Measurements from ENCODE around the gene DBH.
A peak's percentile ranks its signal among the peaks of the same experiment; 100 is the strongest.
"Not testable (repeated sequence)": the region's sequence is repeated elsewhere in the genome, so short reads cannot be mapped to it uniquely, and the experiment has no call there.

DBH gene

DNA sequence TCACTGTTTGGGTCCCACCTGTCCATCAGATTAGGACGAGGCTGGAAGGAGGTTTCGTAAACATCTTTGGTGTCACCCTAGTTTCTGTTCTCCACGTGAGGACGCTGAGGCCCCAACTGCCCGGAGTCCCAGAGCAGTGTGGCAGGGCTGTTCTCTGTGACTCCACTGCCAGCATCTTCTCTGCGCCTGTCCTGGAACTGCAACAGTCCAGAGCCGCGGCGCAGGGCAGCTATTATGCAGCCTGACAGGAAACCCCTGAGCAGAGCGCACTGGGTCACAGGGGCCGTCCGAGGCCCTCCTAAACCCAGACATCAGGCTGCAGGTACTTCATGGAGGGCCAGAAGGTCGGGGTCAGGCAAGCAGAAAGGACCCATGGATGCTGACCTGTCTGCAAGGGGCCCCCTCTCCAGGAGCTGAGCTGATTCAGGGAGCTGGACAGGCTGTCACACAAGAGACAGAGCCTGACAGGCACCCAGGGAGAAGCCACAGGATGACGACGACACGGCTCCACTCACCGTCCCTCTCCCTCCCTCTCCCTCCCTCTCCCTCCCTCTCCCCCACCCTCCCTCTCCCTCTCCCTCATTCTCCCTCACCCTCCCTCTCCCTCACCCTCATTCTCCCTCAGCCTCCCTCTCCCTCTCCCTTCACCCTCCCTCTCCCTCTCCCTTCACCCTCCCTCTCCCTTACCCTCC, 31.7 kb downstream of the DBH start:
- DNase-seq: no peak

GRCh38 chr9:133669182-133669801, 33.1 kb downstream of the DBH start:
- DNase-seq: no peak

GRCh38 chr9:133670466-133670865, 34.3 kb downstream of the DBH start:
- DNase-seq: no peak

DNA sequence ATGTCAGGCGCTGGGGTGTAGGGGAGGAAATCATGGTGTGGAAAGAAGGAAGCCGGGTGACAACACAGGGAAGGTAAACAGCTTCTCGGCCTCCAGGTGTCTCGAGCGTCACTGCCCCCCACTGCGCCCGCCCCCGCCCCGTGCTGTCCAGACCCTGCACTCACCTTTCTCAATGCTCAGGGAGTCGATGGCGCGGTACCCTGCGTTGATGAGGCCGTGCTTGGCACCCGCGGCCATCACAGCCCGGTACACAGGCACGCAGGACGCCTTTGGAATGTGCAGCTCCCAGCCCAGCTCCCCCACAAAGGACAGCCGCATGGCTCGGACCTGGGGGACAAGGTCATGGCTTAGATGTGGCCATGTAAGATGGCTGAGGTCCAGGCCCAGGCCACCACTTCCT, 35.2 kb downstream of the DBH start:
- no peak for DNase-seq

GRCh38 chr9:133672503-133673257, 36.5 kb downstream of the DBH start:
- no peak for DNase-seq

- no peak for DNase-seq
Observed at GRCh38 chr9:133673258-133673655, 37.1 kb downstream of the DBH start.

- DNase-seq: no peak
Observed at GRCh38 chr9:133674091-133674490, 37.9 kb downstream of the DBH start.

GRCh38 chr9:133675796-133676195, 39.6 kb downstream of the DBH start:
- not testable (repeated sequence) for DNase-seq

- no peak for DNase-seq
Observed at GRCh38 chr9:133676450-133676849, 40.3 kb downstream of the DBH start.

GRCh38 chr9:133677126-133678010, 41.2 kb downstream of the DBH start:
- peak in 4 of 5 donors; percentile 51 to 78 (median 62) for DNase-seq

DNA sequence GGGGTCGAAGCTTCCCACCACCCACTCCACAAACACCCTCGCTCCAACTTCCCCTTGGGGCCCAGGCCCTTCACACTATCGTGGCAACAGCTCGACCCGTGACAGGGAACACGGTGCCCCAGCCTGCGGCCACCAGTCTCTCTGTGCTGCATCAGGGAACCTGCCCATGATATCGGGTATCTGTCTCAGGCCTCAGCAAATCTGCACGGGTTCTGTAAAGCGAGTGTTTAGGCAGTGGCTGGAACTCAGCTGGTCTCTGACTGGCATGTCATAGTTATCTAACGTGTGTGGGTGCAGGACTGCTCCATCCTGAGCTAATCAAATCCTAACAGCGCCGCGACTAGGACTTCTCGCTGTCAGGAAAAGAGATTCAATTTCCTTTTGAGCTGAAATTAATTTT, 42.9 kb downstream of the DBH start:
- DNase-seq: no peak

- DNase-seq: no peak
Observed at GRCh38 chr9:133679466-133680061, 43.4 kb downstream of the DBH start.

- no peak for DNase-seq
Observed at GRCh38 chr9:133680250-133680975, 44.2 kb downstream of the DBH start.

DNA sequence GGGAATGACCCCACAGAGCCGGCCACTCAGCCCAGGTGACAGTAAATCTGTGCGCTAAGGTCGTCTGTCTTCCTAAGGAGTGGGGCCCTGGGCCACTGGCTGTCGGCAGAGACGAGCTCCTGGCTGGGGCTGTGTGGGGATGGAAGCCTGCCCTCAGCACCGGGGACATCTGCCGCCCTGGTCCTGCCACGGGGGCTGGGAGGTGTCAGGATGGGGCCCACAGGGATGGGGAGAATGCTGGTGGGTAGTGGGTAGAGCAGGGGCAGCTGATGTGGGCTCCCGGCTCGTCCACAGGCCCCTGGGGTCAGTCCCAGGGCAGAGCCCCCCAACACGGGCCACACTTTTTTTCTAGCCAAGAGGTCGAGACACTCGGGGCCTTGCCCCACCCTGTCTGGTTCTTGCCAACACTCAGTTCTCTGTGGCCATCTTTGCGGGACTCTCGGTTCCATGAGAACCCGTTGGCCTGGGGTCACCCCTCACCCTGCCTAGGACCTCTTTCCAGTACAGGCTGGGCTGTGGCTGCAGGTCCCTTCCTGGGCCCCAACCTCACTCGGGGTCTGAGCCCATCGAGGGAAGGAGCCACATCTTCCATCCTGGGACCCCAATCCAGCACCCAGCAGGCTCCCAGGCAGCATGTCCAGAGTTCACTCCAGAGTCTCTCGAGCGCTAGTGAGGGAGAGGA, 45.0 kb downstream of the DBH start:
- DNase-seq: no peak

DNA sequence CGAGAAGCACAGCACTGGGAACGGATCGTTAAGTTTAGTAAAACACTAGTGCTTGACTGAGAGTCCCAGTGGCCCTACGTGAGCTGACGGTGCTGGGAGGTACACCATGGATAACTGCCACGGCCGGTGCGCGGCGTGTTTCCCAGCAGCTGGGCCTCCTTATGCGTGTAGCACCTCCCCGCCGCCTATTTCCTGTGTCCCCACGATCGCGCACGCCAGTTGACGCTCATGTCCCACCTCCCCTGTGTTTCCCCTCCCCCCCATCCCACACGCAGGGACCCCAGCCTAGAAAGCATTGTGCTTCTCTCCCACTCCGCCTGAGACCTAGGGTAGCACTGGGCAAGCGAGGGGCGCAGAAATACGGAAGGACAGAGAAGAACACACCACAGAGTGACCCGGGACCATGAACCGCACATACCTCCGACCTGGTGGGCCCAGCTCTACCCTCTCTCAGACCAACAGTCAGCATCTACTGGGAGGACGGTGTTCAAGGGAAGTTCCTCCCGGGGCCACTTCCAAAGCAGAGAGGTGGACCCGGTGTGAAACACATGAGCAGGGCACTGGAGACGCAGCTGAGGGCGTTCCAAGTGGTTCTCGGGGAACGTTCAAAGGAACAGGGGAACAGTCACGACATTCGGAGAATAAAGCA, 45.6 kb downstream of the DBH start:
- DNase-seq: no peak

- no peak for DNase-seq
Observed at GRCh38 chr9:133682818-133683585, 46.8 kb downstream of the DBH start.

DNA sequence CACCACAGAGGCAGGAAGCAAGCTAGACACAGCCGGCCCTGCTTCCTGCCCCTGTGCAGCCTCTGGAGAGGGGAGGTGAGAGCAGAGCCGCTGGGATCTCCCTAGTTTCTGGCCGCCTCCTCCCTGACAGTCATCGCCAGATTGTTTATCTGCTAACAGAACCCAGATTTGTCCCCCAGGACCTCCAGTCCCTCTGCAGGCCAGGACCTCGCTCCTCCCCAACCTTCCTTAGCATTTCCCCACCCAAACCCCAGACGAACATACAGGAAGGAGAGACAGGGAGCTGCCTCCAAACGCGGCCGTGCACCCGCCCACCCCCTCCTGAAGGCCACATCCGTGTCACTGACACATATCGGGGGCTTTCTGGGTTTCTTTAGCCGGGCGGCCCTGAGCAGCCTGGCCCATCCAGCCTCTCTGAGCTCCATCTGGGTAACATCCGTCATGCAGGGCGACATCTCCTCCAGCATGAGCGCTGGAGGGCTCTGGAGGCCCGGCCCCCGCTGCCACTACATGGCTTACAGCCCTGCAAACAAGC, 47.5 kb downstream of the DBH start:
- DNase-seq: peak; percentile 52 to 78 (median 63)

DNA sequence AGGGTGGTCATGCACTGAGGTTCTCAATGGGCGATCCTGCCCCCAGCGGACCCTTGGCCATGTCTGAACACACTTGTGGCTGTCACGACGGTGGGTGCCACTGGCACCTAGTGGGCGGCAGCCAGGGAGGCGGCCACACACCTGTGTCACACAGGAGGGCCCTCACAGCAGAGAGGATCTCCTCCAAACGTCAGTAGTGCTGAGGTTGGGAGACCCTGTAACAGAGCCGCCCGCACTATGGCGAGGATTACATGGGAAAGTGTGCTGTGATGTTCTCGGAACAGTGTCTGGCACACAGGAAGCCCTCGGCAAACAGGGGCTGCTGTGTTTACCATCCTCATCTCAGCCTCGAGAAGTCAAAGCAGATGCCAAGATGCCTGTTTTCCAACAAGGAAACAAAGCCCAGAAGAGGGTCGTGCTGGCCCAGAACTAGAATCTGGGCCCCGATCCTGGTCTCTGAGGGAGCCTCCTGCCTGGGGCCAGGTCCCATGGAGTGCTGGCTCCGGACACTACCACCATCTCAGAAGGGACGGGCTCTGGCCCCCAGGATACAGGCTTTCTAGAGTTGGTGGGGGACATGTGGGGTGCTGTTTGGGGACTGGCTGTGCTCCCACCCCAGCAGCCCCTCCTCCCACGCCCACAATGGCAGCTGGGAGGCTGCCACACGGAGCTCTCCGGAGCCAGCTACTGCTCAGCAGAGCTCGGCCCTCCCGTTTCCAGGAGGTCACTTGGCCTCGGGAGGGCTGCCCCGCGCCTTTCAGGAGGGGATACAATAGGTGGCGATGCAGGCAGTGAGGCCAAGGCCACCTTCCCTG, 48.2 kb downstream of the DBH start:
- peak in 1 of 5 donors; percentile 13 for DNase-seq

GRCh38 chr9:133684936-133685361, 48.8 kb downstream of the DBH start:
- no peak for DNase-seq

Measured in T-helper 1 cell (primary cell).